ENCODE measurements around the gene ADORA1. TPM values are rescaled to one million over a fixed set of nuclear protein-coding genes. Genes with fewer than 3 reads are reported as not detected.

ADORA1 gene
- total RNA-seq, 1 donor from 2014 or later = 4.1 TPM

- H3K4me1 ChIP-seq = no peaks in the 10 kb centered on the region
- DNase-seq (no peak), ATAC-seq (no peak)
- H3K27me3 ChIP-seq (ENCODE audit: low read depth) = no peaks in the 10 kb centered on the region
- intact Hi-C loops (cut with DNase I) = no loop called here
- H3K27ac ChIP-seq = no peak overlapping the region
- H3K4me3 ChIP-seq = no peak overlapping the region
- no peaks in the 10 kb centered on the region for H3K36me3 ChIP-seq
- no peak for TF ChIP-seq CTCF (IDR thresholded peaks at IDR 0.05)
- H3K9me3 ChIP-seq = peaks cover 15% of the 10 kb centered on the region
These were observed 30.5 kb upstream of the ADORA1 start for GRCh38 chr1:203097001-203097400.

DNA sequence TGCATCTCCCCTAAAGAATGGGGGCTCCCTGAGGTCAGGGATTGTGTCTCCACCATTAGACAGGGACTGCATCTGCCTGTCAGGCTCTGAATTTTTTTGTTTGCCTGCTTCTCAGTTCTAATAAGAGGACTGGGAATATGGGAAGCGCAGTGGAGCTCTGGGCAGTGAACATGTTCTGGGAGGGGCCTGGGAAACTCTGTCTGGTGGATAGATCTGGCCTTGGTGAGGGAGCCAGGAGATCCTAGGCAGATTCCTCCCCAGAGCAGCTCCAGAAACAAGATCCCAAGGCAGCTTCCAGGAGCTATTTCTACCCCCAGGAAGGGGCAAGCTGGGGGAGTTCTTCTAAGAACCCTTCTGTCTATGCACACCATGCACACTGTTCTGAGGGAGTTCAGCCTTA is 29.1 kb upstream of the ADORA1 start:
- Histone ChIP-seq H3K27me3 (ENCODE audit: low read depth) (no peaks in the 10 kb centered on the region), H3K27ac (no peak overlapping the region), H3K4me1 (no peaks in the 10 kb centered on the region), H3K4me3 (no peak overlapping the region), H3K9me3 (peaks cover 15% of the 10 kb centered on the region), H3K36me3 (no peaks in the 10 kb centered on the region)
- intact Hi-C loops (cut with DNase I) = no loop called here
- no peak for DNase-seq
- no peak for TF ChIP-seq CTCF (IDR thresholded peaks at IDR 0.05)
- no peak for ATAC-seq

DNA sequence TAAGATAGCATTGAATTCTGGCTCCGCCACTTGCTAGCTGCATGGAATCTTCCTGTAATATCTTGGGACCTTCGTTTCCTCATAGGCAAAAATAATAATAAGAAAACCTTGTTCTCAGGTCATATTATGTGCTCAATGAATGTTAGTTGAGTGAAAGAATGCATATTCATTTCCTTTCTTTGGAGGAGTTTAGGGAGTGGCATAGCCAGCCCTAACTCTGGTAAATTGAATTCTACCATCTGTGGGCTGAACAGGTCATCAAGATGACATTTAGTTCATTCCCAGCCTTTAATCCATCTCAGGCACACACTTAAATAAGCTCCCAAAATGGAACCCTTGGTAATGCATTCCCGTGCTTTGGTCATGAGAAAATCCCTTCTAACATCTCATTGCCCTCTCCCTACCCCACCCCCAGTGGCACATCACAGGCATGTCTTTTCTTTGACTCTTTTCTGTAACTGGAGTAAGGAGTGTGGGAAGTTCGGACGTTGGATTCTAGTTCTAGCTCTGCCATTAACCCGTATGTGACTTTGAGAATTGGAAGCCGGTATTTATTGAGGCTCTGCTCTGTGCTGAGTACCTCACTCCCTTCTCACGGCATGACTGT is 28.5 kb upstream of the ADORA1 start:
- ATAC-seq (no peak), DNase-seq (no peak)
- no peaks in the 10 kb centered on the region for H3K36me3 ChIP-seq
- H3K27me3 ChIP-seq (ENCODE audit: low read depth) = no peaks in the 10 kb centered on the region
- H3K9me3 ChIP-seq = peaks cover 15% of the 10 kb centered on the region
- H3K4me1 ChIP-seq = no peaks in the 10 kb centered on the region
- no peak overlapping the region for H3K4me3 ChIP-seq
- no peak for TF ChIP-seq CTCF (IDR thresholded peaks at IDR 0.05)
- peak overlapping the region; percentile 28 for H3K27ac ChIP-seq
- intact Hi-C loops (cut with DNase I) = no loop called here

DNA sequence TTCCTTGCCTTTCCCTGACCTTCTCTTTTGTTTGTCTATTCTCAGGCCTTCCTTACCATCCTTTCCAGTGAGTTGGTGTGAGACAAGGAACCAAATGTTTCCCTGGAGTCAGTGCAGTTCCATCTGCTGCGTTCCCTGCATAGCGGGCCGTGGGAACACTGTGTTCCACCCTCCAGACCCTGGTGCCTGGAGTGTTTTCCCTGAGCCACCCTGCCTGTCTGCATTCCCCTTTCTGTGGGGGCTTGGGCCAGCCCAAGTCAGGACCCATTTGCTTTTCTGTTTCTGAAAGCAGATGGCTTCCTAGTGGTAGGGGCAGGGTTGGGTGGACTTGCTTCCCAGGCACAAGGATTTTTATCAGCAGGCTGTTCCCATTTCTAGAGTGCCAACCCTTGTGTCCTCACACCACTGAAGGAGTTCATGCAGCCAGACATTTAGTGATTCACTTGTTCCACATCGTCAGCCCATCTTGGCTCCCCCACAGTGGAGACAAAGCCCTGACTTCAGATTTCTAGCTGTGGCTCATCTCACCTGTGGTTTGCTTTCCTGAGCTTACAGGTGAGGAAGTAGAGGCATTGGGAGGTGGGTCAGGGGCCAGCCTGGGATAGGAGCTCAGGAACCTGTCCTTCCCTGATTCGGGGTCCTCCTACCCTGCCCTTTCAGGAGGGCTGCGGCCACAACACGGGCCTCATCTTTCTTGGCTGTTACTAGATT is 27.6 kb upstream of the ADORA1 start:
- Histone ChIP-seq H3K4me3 (no peak overlapping the region), H3K9me3 (peaks cover 10% of the 10 kb centered on the region), H3K27me3 (ENCODE audit: low read depth) (no peaks in the 10 kb centered on the region), H3K36me3 (no peaks in the 10 kb centered on the region), H3K27ac (peak overlapping the region; percentile 28), H3K4me1 (no peaks in the 10 kb centered on the region)
- ATAC-seq = peak in 1 of 2 donors; percentile 54
- intact Hi-C loops (cut with DNase I) = no loop called here
- DNase-seq = no peak
- TF ChIP-seq CTCF (IDR thresholded peaks at IDR 0.05) = no peak

- ATAC-seq = no peak
- Histone ChIP-seq H3K4me3 (no peak overlapping the region), H3K9me3 (peaks cover 5% of the 10 kb centered on the region), H3K27me3 (ENCODE audit: low read depth) (no peaks in the 10 kb centered on the region), H3K36me3 (no peaks in the 10 kb centered on the region), H3K27ac (no peak overlapping the region), H3K4me1 (no peaks in the 10 kb centered on the region)
- intact Hi-C loops (cut with DNase I) = no loop called here
- no peak for TF ChIP-seq CTCF (IDR thresholded peaks at IDR 0.05)
- DNase-seq = no peak
These were observed 27.0 kb upstream of the ADORA1 start for GRCh38 chr1:203100516-203100869.

Data from lower lobe of right lung (tissue), 2 donors.